Measurements from ENCODE around the gene SEMA4D. TPM values are rescaled to one million over a fixed set of nuclear protein-coding genes. Genes with fewer than 3 reads are reported as not detected.

SEMA4D gene
- total RNA-seq, 2 donors from 2014 or later: 17.1 to 52.7 TPM

DNA sequence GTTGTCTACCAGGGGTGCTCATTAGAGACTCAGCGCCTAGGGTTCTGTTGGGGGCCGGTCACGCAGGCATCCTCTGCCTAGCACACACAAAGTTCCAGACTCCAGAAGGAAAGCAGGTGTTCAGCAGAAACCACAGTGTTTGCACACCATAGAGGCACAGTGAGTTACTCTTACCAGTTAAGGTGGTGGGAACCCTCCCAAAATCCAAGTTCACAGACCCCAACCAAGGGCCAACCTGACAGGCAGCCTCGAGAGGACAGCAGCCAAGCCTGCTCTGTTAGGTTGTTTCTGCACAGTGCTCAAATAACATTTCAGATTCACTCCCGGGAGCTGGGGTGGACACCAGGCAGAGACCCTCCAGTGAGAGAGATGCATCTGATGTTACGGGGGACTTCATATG is 143.4 kb downstream of the SEMA4D start:
- Histone ChIP-seq H3K27ac (no peak overlapping the region), H3K4me3 (no peak overlapping the region), H3K4me1 (replicated peaks) (no peaks in the 10 kb centered on the region), H3K9me3 (no peaks in the 10 kb centered on the region), H3K27me3 (replicated peaks; ENCODE audit: insufficient read depth) (no peaks in the 10 kb centered on the region), H3K36me3 (peaks cover 7 to 30% of the 10 kb centered on the region in 2 donors)
- intact Hi-C loops (cut with DNase I): no loop called here
- no peak for TF ChIP-seq CTCF (IDR thresholded peaks at IDR 0.05)
- no peak for TF ChIP-seq POLR2A (IDR thresholded peaks at IDR 0.05)
- no peak for TF ChIP-seq POLR2AphosphoS5 (IDR thresholded peaks at IDR 0.05)
- DNase-seq (ENCODE audit: low spot score): no peak
- 85% methylated on average over 6 of the region's 6 CpGs for WGBS

DNA sequence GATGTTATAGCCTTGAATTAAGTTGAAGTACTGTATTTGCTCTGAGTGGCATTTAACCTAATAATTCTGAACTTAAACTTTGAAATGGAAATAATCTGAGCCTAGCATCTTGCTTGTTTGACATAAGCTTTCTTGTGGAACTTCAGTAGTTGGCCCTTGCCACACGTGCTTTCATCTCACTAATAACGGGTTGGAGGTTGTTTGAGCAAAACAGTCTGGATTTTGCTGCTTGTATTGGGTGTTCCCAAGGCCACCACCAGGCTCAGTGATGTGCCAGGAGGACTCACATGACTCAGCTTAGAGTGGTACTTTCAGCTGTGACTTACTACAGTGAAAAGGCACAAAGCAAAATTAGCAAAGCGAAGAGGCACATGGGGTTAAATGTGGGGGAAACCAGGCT is 143.9 kb downstream of the SEMA4D start:
- H3K36me3 ChIP-seq: peaks cover 7 to 30% of the 10 kb centered on the region in 2 donors
- DNase-seq (ENCODE audit: low spot score): no peak

DNA sequence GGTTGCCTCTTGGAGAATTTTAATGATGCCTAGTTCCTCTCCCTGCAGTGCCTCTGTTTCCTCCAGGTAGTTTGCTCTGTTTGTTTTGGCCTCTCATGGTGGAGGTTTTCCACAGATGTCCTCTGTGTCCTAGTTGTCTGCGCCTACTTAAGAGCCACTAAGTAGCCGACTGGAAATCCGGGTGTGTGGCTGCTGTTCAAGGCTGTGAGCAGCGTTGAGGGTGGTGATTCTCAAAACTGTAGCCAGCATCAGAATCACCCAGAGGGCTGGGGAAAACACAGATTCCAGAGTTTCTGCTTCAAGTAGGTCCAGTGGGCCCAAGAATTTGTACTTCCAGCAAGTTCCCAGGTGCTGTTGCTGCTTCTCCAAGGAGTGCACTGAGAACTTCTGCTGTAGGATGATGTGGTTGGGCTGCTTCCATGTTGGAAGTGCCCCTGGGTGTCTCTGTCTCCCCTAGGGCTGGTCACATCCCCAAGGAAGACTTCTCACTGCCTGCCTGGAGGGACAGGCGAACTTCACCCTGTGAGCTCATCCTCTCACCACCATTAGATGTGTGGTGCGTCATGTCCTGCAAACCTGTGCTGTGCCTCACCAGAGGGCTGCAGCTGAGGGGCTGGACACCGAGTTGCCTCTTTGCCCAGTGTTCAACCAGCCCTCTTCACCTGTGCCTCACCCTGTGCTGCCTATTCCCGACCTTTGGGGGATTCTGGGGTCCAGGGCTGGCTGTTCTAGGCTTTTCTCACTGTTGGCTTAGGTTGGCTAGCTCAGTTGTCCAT is 144.9 kb downstream of the SEMA4D start:
- no peaks in the 10 kb centered on the region for H3K4me1 ChIP-seq (replicated peaks)
- no peak overlapping the region for H3K4me3 ChIP-seq
- no peak for DNase-seq (ENCODE audit: low spot score)
- WGBS: 78% methylated on average over 8 of the region's 8 CpGs
- H3K27me3 ChIP-seq (replicated peaks; ENCODE audit: insufficient read depth): no peaks in the 10 kb centered on the region
- H3K27ac ChIP-seq: peak overlapping the region in 1 of 2 donors; percentile 44
- intact Hi-C loops (cut with DNase I): no loop called here
- peaks cover 5 to 31% of the 10 kb centered on the region in 2 donors for H3K36me3 ChIP-seq
- no peak for TF ChIP-seq CTCF (IDR thresholded peaks at IDR 0.05)
- TF ChIP-seq POLR2A (IDR thresholded peaks at IDR 0.05): no peak
- no peak for TF ChIP-seq POLR2AphosphoS5 (IDR thresholded peaks at IDR 0.05)
- no peaks in the 10 kb centered on the region for H3K9me3 ChIP-seq

More for the DNA sequence above, 143.9 kb downstream of the SEMA4D start:
- H3K4me3 ChIP-seq: no peak overlapping the region
- TF ChIP-seq CTCF (IDR thresholded peaks at IDR 0.05): no peak
- TF ChIP-seq POLR2A (IDR thresholded peaks at IDR 0.05): no peak
- TF ChIP-seq POLR2AphosphoS5 (IDR thresholded peaks at IDR 0.05): no peak
- H3K27me3 ChIP-seq (replicated peaks; ENCODE audit: insufficient read depth): no peaks in the 10 kb centered on the region
- no peak overlapping the region for H3K27ac ChIP-seq
- H3K4me1 ChIP-seq (replicated peaks): no peaks in the 10 kb centered on the region
- intact Hi-C loops (cut with DNase I): no loop called here
- 72% methylated on average over 3 of the region's 3 CpGs for WGBS
- H3K9me3 ChIP-seq: no peaks in the 10 kb centered on the region

DNA sequence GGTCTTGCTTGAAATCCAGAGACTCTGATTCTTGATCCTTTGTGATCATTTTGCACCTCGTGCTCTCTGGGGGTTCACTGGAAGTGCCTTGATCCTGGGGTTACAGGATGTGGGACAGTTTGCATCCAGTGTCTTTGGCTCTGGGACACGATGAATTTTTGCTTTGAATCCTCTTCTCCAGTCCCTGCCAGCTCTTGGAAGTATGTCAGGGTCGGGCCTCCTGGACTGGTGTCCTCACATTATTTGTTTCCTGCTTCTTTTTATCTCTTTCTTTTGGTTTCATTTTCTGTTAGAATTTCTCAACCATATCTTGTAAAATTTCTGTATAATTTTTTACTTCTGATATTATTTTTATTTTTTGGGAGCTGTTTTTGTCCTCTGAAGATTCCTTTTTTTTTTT is 145.5 kb downstream of the SEMA4D start:
- Histone ChIP-seq H3K9me3 (no peaks in the 10 kb centered on the region), H3K36me3 (peaks cover 2 to 28% of the 10 kb centered on the region in 2 donors), H3K4me3 (no peak overlapping the region), H3K4me1 (replicated peaks) (no peaks in the 10 kb centered on the region), H3K27me3 (replicated peaks; ENCODE audit: insufficient read depth) (no peaks in the 10 kb centered on the region), H3K27ac (no peak overlapping the region)
- TF ChIP-seq POLR2A (IDR thresholded peaks at IDR 0.05): no peak
- TF ChIP-seq POLR2AphosphoS5 (IDR thresholded peaks at IDR 0.05): no peak
- no peak for TF ChIP-seq CTCF (IDR thresholded peaks at IDR 0.05)
- DNase-seq (ENCODE audit: low spot score): no peak
- 31% methylated on average over 3 of the region's 3 CpGs for WGBS
- intact Hi-C loops (cut with DNase I): no loop called here

All from prostate gland (tissue), 2 donors.